Neural cell (in vitro differentiated cells): ENCODE data around the gene ZNF205. TPM values are rescaled to one million over a fixed set of nuclear protein-coding genes. Genes with fewer than 3 reads are reported as not detected.

Experiments used
- H2AFZ ChIP-seq: fragments of 200-600, 300-800 bp; sonication (generic), shearing (Covaris generic); 2 replicates; pipeline ENCODE4 v1.6.0; 2014; ENCODE audit warnings: low read depth, mild to moderate bottlenecking, antibody characterized with exemption, low read length, moderate library complexity
- H3F3A ChIP-seq: fragments of 200-600 bp; shearing (Covaris generic); 2 replicates; pipeline ENCODE4 v1.6.1; 2016; ENCODE audit warnings: mild to moderate bottlenecking, moderate library complexity, mixed read lengths, antibody characterized with exemption, low read length; ENCODE audit not compliant: insufficient read depth, poor library complexity, severe bottlenecking
- H3K27ac ChIP-seq: fragments of 200-600, 300-800 bp; sonication (generic), shearing (Covaris generic); 2 replicates; pipeline ENCODE4 v1.5.1; 2014; ENCODE audit warnings: mild to moderate bottlenecking, low read length, moderate library complexity
- H3K27me3 ChIP-seq: fragments of 300-800, 200-600 bp; sonication (generic), shearing (Covaris generic); 2 replicates; pipeline ENCODE4 v1.6.0; 2014; ENCODE audit warnings: mild to moderate bottlenecking, low read depth, low read length, moderate library complexity; ENCODE audit not compliant: insufficient read depth
- H3K36me3 ChIP-seq: fragments of 300-800, 200-600 bp; sonication (generic), shearing (Covaris generic); 2 replicates; pipeline ENCODE4 v1.5.1; 2014; ENCODE audit warnings: mild to moderate bottlenecking, antibody characterized with exemption, low read length, moderate library complexity; ENCODE audit not compliant: insufficient read depth
- H3K4me2 ChIP-seq: fragments of 300-800, 200-600 bp; sonication (generic), shearing (Covaris generic); 2 replicates; pipeline ENCODE4 v1.6.0; 2014; ENCODE audit warnings: mild to moderate bottlenecking, low read length
- H3K4me3 ChIP-seq: fragments of 300-800, 200-600 bp; sonication (generic), shearing (Covaris generic); 2 replicates; pipeline ENCODE4 v1.5.1; 2014; ENCODE audit warnings: mild to moderate bottlenecking, low read length, moderate library complexity
- H3K79me2 ChIP-seq: fragments of 200-600 bp; shearing (Covaris generic); replicated peaks from 2 replicates; pipeline ENCODE4 v1.6.0; 2014; ENCODE audit warnings: mild to moderate bottlenecking, low read length, moderate library complexity; ENCODE audit not compliant: insufficient read depth
- H3K9ac ChIP-seq: fragments of 300-800, 200-600 bp; sonication (generic), shearing (Covaris generic); 2 replicates; pipeline ENCODE4 v1.6.1; 2016; ENCODE audit warnings: mild to moderate bottlenecking, low read length, mixed read lengths
- H3K9me2 ChIP-seq: fragments of 200-600 bp; shearing (Covaris generic); 2 replicates; pipeline ENCODE4 v1.6.1; 2016; ENCODE audit warnings: mild to moderate bottlenecking, low read length, mixed read lengths; ENCODE audit not compliant: insufficient read depth
- H3K9me3 ChIP-seq: fragments of 200-600, 300-800 bp; sonication (generic), shearing (Covaris generic); 2 replicates; pipeline ENCODE4 v1.6.1; 2016; ENCODE audit warnings: mild to moderate bottlenecking, mixed run types, low read length, moderate library complexity, mixed read lengths
- H4K20me1 ChIP-seq: fragments of 200-600 bp; shearing (Covaris generic); 2 replicates; pipeline ENCODE4 v1.6.1; 2016; ENCODE audit warnings: mild to moderate bottlenecking, mixed run types; ENCODE audit not compliant: insufficient read depth
- CTCF ChIP-seq: fragments of 450-650 bp; IDR thresholded peaks from 2 replicates; pipeline ENCODE4 v1.5.1; 2014; ENCODE audit warnings: antibody characterized with exemption, mild to moderate bottlenecking, moderate library complexity; ENCODE audit not compliant: poor library complexity, severe bottlenecking
- EP300 ChIP-seq: fragments of 450-650 bp; conservative IDR thresholded peaks from 2 replicates; pipeline ENCODE4 v1.6.1; 2014; ENCODE audit warnings: antibody characterized with exemption, mild to moderate bottlenecking, moderate library complexity; ENCODE audit not compliant: poor library complexity, severe bottlenecking
- EZH2 ChIP-seq: fragments of 200-600, 300-800 bp; shearing (Covaris generic), sonication (generic); IDR thresholded peaks from 2 replicates; pipeline ENCODE4 v1.6.1; 2014; ENCODE audit warnings: antibody characterized with exemption, low read length, borderline replicate concordance, mild to moderate bottlenecking; ENCODE audit not compliant: insufficient read depth, poor library complexity, severe bottlenecking
- MXI1 ChIP-seq: fragments of 450-650 bp; conservative IDR thresholded peaks from 2 replicates; pipeline ENCODE4 v1.6.1; 2014; ENCODE audit warnings: antibody characterized with exemption, mild to moderate bottlenecking; ENCODE audit not compliant: poor library complexity, severe bottlenecking
- POLR2AphosphoS5 ChIP-seq: IDR thresholded peaks from 2 replicates; pipeline ENCODE4 v1.6.1; 2012
- RAD21 ChIP-seq: fragments of 450-650 bp; conservative IDR thresholded peaks from 2 replicates; pipeline ENCODE4 v1.6.1; 2014; ENCODE audit warnings: antibody characterized with exemption, mild to moderate bottlenecking, moderate library complexity
- REST ChIP-seq: IDR thresholded peaks from 2 replicates; pipeline ENCODE4 v1.6.1; 2012; ENCODE audit warnings: borderline replicate concordance
- SMC3 ChIP-seq: fragments of 450-650 bp; conservative IDR thresholded peaks from 2 replicates; pipeline ENCODE4 v1.6.1; 2014; ENCODE audit warnings: antibody characterized with exemption, mild to moderate bottlenecking, moderate library complexity; ENCODE audit not compliant: poor library complexity
- TAF1 ChIP-seq: IDR thresholded peaks from 2 replicates; pipeline ENCODE4 v1.6.1; 2012; ENCODE audit warnings: low read depth
- polyA plus RNA-seq: library from polyadenylated mRNA; depleted of rRNA; stranded (reverse); fragments of >200 nt; gene quantifications from 2 replicates; pipeline ENCODE4 v1.2.3, GENCODE V29; 2014

Gene ZNF205
- polyA plus RNA-seq, 1 donor from 2014 or later, result 30.0 TPM

- TF ChIP-seq CTCF (no peak), REST (no peak), RAD21 (no peak), EZH2 (no peak), EP300 (no peak), MXI1 (no peak), TAF1 (no peak), SMC3 (no peak), POLR2AphosphoS5 (no peak)
- Histone ChIP-seq H3K27ac (no peak overlapping the region), H3K4me3 (no peak overlapping the region), H3K9me2 (no peaks in the 10 kb centered on the region), H3K9me3 (no peaks in the 10 kb centered on the region), H3K4me2 (no peak overlapping the region), H3F3A (no peaks in the 10 kb centered on the region), H4K20me1 (no peaks in the 10 kb centered on the region), H3K79me2 (no peaks in the 10 kb centered on the region), H3K9ac (no peak overlapping the region), H2AFZ (no peak overlapping the region), H3K27me3 (no peaks in the 10 kb centered on the region), H3K36me3 (no peaks in the 10 kb centered on the region)
Observed at GRCh38 chr16:3087243-3088235, 24.8 kb upstream of the ZNF205 start.

GRCh38 chr16:3088450-3088849, 23.9 kb upstream of the ZNF205 start:
- Histone ChIP-seq H3K9me3 (no peaks in the 10 kb centered on the region), H2AFZ (no peak overlapping the region), H3K9me2 (no peaks in the 10 kb centered on the region), H3K79me2 (no peaks in the 10 kb centered on the region), H3K36me3 (no peaks in the 10 kb centered on the region), H3K4me2 (no peak overlapping the region), H3K9ac (no peak overlapping the region), H3F3A (no peaks in the 10 kb centered on the region), H3K27me3 (no peaks in the 10 kb centered on the region), H3K4me3 (no peak overlapping the region), H4K20me1 (no peaks in the 10 kb centered on the region), H3K27ac (no peak overlapping the region)
- TF ChIP-seq POLR2AphosphoS5 (no peak), REST (no peak), EP300 (no peak), TAF1 (no peak), EZH2 (no peak), CTCF (no peak), RAD21 (no peak), SMC3 (no peak), MXI1 (no peak)
